Measurements from ENCODE around the gene RGS2. TPM values are rescaled to one million over a fixed set of nuclear protein-coding genes. Genes with fewer than 3 reads are reported as not detected.

The RGS2 gene
- total RNA-seq, 1 donor from 2014 or later = 32.7 TPM

- ATAC-seq (ENCODE audit: low read depth) = no peak
- TF ChIP-seq, protein P1, sequence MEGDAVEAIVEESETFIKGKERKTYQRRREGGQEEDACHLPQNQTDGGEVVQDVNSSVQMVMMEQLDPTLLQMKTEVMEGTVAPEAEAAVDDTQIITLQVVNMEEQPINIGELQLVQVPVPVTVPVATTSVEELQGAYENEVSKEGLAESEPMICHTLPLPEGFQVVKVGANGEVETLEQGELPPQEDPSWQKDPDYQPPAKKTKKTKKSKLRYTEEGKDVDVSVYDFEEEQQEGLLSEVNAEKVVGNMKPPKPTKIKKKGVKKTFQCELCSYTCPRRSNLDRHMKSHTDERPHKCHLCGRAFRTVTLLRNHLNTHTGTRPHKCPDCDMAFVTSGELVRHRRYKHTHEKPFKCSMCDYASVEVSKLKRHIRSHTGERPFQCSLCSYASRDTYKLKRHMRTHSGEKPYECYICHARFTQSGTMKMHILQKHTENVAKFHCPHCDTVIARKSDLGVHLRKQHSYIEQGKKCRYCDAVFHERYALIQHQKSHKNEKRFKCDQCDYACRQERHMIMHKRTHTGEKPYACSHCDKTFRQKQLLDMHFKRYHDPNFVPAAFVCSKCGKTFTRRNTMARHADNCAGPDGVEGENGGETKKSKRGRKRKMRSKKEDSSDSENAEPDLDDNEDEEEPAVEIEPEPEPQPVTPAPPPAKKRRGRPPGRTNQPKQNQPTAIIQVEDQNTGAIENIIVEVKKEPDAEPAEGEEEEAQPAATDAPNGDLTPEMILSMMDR (IDR thresholded peaks at IDR 0.05) = no peak
Observed at GRCh38 chr1:192832492-192832891, 23.7 kb downstream of the RGS2 start.

GRCh38 chr1:192835116-192835515 lies 26.3 kb downstream of the RGS2 start:
- no peak for ATAC-seq (ENCODE audit: low read depth)
- Mint-ChIP-seq H3K4me3 (no peak overlapping the region), H3K27ac (no peak overlapping the region), H3K27me3 (no peaks in the 10 kb centered on the region), H3K9me3 (no peaks in the 10 kb centered on the region), H3K4me1 (no peaks in the 10 kb centered on the region), H3K36me3 (ENCODE audit: low read depth) (no peaks in the 10 kb centered on the region)
- ChIA-PET POLR2A (no interaction called here), CTCF (no interaction called here)
- TF ChIP-seq, protein P1 (IDR thresholded peaks at IDR 0.05) = no peak
- intact Hi-C loops (cut with micrococcal nuclease) = no loop called here
- no peak for DNase-seq

More at GRCh38 chr1:192832492-192832891, 23.7 kb downstream of the RGS2 start:
- peaks cover 8% of the 10 kb centered on the region for H3K27me3 Mint-ChIP-seq
- no peak overlapping the region for H3K27ac Mint-ChIP-seq
- H3K36me3 Mint-ChIP-seq (ENCODE audit: low read depth) = no peaks in the 10 kb centered on the region
- ChIA-PET CTCF (no interaction called here), POLR2A (no interaction called here)
- no peak for DNase-seq
- no peaks in the 10 kb centered on the region for H3K4me1 Mint-ChIP-seq
- peaks cover 2% of the 10 kb centered on the region for H3K9me3 Mint-ChIP-seq
- intact Hi-C loops (cut with micrococcal nuclease) = no loop called here
- no peak overlapping the region for H3K4me3 Mint-ChIP-seq

DNA sequence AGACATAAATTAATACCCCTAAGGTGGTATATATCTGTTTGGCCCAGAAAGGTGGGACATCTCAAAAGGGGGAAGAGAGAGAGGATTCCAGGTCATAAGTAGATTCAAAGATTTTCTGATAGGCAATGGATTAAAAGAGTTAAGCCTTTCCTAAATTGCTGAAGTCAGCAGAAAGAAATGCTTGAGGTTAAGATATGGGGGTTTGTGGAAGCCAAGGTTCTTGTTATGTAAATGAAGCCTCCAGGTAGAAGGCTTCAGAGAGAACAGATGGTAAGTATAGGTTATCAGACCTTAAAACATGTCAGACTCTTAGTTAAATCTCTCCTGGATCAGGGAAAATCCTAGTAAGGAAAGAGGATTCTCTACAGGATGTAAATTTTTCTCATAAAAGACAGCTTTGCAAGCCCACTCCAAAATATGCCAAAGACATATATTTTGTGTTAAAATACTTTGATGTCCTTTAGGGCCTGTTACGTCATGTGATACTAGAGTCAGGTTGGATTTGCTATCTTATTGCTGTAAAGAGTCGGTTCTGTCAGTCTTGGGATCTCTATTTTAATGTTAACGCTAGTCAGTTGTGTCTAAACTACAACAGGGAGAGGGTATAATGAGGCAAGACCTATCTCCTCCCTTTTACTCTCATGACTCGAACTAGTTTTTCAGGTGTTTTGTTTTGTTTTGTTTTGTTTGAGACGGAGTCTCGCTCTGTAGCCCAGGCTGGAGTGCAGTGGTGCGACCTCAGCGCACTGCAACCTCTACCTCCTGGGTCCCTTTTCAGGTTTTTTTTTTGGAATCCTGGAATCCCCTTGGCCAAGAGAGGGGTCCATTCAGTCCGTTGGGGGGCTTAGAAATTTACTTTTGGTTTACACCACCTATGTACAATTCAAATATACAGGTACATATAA lies 30.6 kb downstream of the RGS2 start:
- TF ChIP-seq, protein P1 (IDR thresholded peaks at IDR 0.05) = no peak
- ChIA-PET CTCF (no interaction called here), POLR2A (no interaction called here)
- ATAC-seq (ENCODE audit: low read depth) (no peak), DNase-seq (no peak)
- Mint-ChIP-seq H3K4me1 (no peaks in the 10 kb centered on the region), H3K36me3 (ENCODE audit: low read depth) (no peaks in the 10 kb centered on the region), H3K27ac (no peak overlapping the region), H3K9me3 (no peaks in the 10 kb centered on the region), H3K27me3 (peaks cover 4% of the 10 kb centered on the region), H3K4me3 (no peak overlapping the region)
- intact Hi-C loops (cut with micrococcal nuclease) = no loop called here

- intact Hi-C loops (cut with micrococcal nuclease) = no loop called here
- peaks cover 10% of the 10 kb centered on the region for H3K27me3 Mint-ChIP-seq
- no peak overlapping the region for H3K27ac Mint-ChIP-seq
- ChIA-PET CTCF (interaction anchor here (2.8 kb wide), 1 partner anchor 37 kb away, joined by 6 read pairs; no protein-coding TSS in a partner anchor), POLR2A (no interaction called here)
- no peaks in the 10 kb centered on the region for H3K36me3 Mint-ChIP-seq (ENCODE audit: low read depth)
- no peak for ATAC-seq (ENCODE audit: low read depth)
- no peak overlapping the region for H3K4me3 Mint-ChIP-seq
- TF ChIP-seq, protein P1 (IDR thresholded peaks at IDR 0.05) = no peak
- no peaks in the 10 kb centered on the region for H3K4me1 Mint-ChIP-seq
- H3K9me3 Mint-ChIP-seq = no peaks in the 10 kb centered on the region
- DNase-seq = no peak
Observed at GRCh38 chr1:192844360-192844759, 35.5 kb downstream of the RGS2 start.

DNA sequence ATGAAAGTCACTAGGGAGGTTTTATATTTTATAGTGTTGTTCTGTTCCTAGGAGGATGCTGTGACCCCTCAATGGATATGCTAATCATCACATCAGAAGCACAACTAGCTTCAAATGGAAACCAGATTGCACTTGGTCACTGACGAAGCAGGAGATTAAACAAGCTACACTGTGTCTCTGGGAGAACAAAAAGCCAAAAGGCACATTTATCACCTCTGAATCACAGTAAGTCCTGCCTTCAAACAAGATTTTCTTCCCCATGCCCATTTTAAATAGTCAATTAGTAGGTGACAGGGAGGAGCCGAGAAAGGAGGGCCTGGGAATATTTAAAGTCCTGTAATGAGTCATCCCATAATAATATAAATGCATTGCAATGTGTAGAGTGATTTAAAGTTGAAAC lies 38.1 kb downstream of the RGS2 start:
- H3K27ac Mint-ChIP-seq = no peak overlapping the region
- POLR2A ChIA-PET = no interaction called here
- CTCF ChIA-PET = no interaction called here
- DNase-seq (no peak), ATAC-seq (ENCODE audit: low read depth) (no peak)
- H3K9me3 Mint-ChIP-seq = no peaks in the 10 kb centered on the region
- intact Hi-C loops (cut with micrococcal nuclease) = no loop called here
- H3K4me1 Mint-ChIP-seq = no peaks in the 10 kb centered on the region
- peaks cover 15% of the 10 kb centered on the region for H3K27me3 Mint-ChIP-seq
- H3K36me3 Mint-ChIP-seq (ENCODE audit: low read depth) = no peaks in the 10 kb centered on the region
- TF ChIP-seq, protein P1 (IDR thresholded peaks at IDR 0.05) = no peak
- no peak overlapping the region for H3K4me3 Mint-ChIP-seq
